GM10847 (cell line): Measurements from ENCODE around the gene YAP1.

Source experiments
- POLR2A ChIP-seq: IDR thresholded peaks from 2 replicates; pipeline ENCODE4 v1.6.1; 2011; ENCODE audit not compliant: insufficient read length; ENCODE audit errors: extremely low read depth

Gene YAP1

GRCh38 chr11:102111787-102112508, 1.7 kb downstream of the YAP1 start:
- TF ChIP-seq POLR2A, result no peak

- TF ChIP-seq POLR2A, result no peak
Observed at GRCh38 chr11:102112509-102112821, 2.2 kb downstream of the YAP1 start.

- TF ChIP-seq POLR2A, result no peak
Observed at GRCh38 chr11:102114032-102114431, 3.8 kb downstream of the YAP1 start.

- TF ChIP-seq POLR2A, result no peak
Observed at GRCh38 chr11:102115557-102115956, 5.3 kb downstream of the YAP1 start.

DNA sequence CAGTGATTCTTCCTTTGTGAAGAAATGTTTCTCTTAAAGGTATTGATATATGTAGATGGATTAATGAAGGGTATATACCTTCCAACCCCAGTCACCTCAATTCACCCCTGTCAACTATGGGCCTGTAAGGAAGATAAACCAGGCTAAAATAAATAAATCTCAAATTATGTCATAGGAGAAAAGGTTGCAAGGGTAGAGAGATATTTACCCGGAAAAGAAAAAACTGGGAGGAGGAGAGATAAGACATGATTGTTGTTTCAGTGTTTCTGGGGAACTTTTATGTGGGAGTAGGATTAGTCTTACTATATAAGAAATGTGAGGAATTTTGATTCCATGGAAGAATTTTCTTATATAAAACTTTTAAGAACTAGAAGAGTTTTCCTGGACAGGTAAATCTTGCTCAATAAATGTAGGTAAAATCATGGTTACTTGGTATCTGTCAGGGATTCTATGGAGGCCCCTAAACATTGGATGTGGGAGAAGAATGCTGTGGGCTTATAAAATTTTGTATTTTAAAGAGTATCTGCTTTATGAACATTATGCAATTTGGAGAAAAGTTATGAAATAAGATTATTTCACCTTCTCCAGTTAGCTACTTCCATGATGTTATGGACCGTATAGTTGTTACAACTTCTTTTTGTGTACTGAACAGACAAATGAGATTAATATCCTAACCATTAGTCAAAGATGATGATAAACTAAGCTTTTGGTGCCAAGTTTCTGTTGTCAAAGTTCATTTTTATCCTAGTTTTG, 6.4 kb downstream of the YAP1 start:
- no peak for TF ChIP-seq POLR2A

DNA sequence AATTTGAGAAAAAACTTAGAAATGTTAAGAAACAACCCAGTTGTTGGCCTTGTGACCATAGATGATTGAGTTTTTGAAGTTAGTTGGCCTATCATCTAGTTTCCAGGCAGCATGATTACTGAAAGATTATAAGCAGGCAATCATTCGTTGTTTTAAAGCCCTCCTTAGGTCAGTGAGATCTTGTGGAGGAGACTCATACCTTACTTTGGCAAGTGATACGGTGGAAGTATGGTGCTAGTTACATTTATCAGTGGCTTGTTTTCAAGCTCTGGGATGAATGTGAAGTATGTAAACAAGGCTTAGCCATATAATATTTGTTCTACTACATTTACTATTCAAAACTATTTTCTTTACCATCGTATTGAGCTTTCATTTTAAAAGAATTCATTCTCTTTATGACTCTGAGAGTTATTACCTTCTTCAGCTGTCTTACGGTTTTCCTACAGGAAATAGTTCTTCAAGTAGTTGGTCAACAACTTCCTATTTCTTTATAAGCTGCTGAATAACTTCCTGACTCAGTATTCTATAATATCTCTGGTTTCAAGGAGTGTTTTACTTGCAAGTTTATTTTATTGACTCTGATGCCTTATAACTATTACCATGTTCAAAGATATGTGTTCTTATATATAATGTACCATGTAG, 7.3 kb downstream of the YAP1 start:
- TF ChIP-seq POLR2A, result no peak

DNA sequence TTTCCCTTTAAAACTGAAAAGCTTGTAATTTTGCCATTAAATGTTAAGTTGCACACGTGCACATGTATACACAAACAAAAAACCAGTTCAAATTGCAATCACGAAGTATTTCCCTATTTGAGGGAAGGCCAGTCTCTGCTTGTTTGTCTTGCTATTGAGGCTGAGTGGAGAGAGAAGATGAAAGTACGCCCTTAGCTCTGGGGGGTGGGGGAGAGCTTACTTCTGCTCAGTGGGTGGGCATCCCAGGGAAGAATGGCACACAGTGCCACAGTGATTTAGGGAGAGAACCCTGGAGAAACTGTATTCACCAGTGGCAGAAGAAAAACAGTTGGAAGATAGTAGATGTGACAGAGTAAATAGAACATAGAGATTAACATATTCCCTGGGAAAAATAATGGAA, 8.7 kb downstream of the YAP1 start:
- TF ChIP-seq POLR2A, result no peak

GRCh38 chr11:102119997-102120396, 9.8 kb downstream of the YAP1 start:
- no peak for TF ChIP-seq POLR2A

GRCh38 chr11:102120437-102120973, 10.3 kb downstream of the YAP1 start:
- TF ChIP-seq POLR2A, result no peak

- no peak for TF ChIP-seq POLR2A
Observed at GRCh38 chr11:102121329-102121728, 11.1 kb downstream of the YAP1 start.

DNA sequence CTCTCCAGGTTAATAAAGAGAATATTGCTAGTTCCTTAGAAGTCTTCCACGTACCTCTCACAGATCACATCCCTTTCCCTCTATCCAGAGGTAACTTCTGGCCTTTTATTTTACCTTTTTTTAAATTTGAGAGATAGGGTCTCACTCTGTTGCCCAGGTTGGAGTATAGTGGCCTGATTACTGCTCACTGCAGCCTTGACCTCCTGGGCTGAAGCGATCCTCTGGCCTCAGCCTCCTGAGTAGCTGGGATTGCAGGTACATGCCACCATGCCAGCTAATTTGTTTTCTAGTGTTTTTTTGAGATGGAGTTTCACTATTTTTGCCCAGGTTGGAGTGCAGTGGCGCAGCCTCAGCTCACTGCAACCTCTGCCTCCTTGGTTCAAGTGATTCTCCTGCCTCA, 24.4 kb downstream of the YAP1 start:
- TF ChIP-seq POLR2A, result no peak

DNA sequence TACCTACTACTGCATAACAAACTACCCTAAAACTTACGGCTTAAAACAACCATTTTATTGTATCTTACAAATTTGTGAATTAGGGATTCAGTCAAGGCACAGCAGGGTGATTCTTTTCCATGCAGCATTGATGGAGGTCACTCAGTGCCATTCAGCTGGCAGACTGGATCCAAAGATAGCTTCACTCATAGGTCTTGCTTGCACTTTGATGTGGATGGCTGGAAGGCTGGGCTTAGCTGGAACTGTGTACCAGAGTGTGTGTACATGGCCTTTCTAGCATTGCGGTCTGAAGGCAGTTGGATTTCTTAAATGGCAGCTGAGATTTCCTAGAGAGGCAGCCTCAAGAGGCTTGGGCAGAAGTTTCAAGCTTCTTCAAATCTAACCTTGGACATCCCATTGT, 25.0 kb downstream of the YAP1 start:
- TF ChIP-seq POLR2A, result no peak

DNA sequence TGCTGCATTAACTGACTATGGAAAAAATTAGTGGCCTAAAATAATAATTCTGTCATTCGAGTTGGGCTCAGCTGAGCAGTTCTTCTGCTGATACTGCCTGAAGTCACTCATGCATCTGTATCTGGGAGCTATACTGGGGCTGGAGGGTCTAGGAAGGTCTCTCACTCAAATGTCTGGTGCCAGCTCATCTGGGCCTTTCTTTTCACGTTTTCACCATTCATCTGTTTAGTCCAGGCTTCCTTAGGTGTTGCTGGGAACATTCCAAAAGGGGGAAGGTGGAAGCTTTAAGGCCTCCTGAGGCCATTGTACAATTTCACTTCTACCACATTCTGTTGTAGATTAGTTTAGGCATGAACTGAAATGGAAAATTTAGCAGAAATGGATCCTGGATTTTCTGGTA, 28.0 kb downstream of the YAP1 start:
- no peak for TF ChIP-seq POLR2A

- no peak for TF ChIP-seq POLR2A
Observed at GRCh38 chr11:102138670-102139069, 28.4 kb downstream of the YAP1 start.

DNA sequence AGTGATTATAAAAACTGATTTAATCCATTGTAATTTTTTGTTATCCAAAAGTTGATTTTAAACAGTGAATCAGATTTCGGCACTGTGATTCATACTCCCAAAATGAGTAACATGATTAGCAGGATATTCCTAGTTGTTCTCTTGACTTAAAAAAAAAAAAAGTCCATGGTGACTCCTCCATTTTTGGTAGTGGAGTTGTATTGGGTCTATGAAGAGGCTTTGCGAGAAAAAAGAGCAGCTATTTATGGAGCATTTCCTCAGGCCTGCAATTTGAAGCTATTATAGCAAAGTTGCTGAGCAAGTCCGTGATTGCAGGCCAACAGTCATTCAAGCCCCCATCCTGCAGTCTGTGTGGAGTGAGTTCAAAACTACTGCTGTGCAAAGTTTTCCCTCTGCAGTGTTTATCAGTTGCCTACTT, 28.8 kb downstream of the YAP1 start:
- TF ChIP-seq POLR2A, result no peak

DNA sequence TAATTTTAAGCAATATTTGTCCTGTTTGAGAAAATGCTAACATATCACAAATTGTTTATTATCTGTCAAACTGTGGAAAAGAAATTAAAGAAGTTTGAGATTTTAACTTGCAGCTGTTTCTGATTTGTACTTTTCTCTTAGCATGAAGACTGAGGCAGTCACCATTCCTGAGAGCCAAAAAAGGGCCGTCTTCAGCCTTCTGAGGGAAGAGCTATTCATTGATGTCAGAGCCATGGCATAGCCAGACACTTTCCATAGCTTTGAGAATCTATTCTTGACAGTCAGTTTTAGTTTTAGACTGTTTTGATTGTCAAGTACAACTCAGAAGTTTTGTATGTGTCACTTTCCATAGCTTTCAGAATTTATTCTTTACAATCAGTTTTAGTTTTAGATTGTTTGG, 32.1 kb downstream of the YAP1 start:
- no peak for TF ChIP-seq POLR2A
